K562 (cell line): ENCODE results near the gene CDC5L. TPM values are rescaled to one million over a fixed set of nuclear protein-coding genes. Genes with fewer than 3 reads are reported as not detected.

Experiments
- ATAC-seq: fragments of 200-7000 bp; cut with Tn5 transposase; 3 replicates; pipeline ENCODE4 v1.9.1; 2020; ENCODE audit warnings: moderate library complexity
- BruUV-seq: library from RNA; stranded (reverse); fragments of 400-500 nt; replicated peaks from 2 replicates; lab custom pipeline; 2021; lab: Mats Ljungman, UMichigan
- CTCF ChIA-PET: fragments of 300-600 bp; formaldehyde crosslinking; extraction: SDS; loops from one replicate; lab custom pipeline; 2021; ENCODE audit warnings: low intra/inter-chr PET ratio; lab: Yijun Ruan, JAX
- POLR2A ChIA-PET: fragments of 300-600, 350-650 bp; sonication (Branson Sonifier 250); formaldehyde crosslinking; extraction: SDS; loops from one replicate; lab custom pipeline; 2021; ENCODE audit warnings: antibody characterized with exemption, inconsistent platforms; lab: Yijun Ruan, JAX
- DNase-seq, 4 experiments: peaks; one replicate each; pipeline versions ENCODE4 v3.0.0 to v3.0.0-alpha.2; 2011 to 2018; ENCODE audit warnings: low spot score in 3 of 4, mixed read lengths in 3 of 4; ENCODE audit errors: extremely low read depth in 1 of 4
- FAIRE-seq: peaks from 2 replicates; lab custom pipeline; 2011; peaks lifted over from hg19 to GRCh38; lab: Jason Lieb, UNC
- H2AFZ ChIP-seq: 2 replicates; pipeline ENCODE4 v1.6.0; 2011; ENCODE audit warnings: low read depth, low read length, control low read depth, inconsistent platforms
- H3K27ac ChIP-seq: fragments of 200-600 bp; 3 replicates; pipeline ENCODE4 v1.8.0; 2011; ENCODE audit warnings: low read depth, mild to moderate bottlenecking, control low read depth, inconsistent platforms, low read length, moderate library complexity, mixed read lengths; ENCODE audit errors: extremely low read depth
- H3K27me3 ChIP-seq, 2 experiments: fragments of 300-600 bp in 1 of 2; 2 replicates in 1 of 2; 3 replicates in 1 of 2; pipeline versions ENCODE4 v1.6.0 to v1.8.0; 2011; ENCODE audit warnings: inconsistent platforms in 2 of 2, low read length in 2 of 2, mild to moderate bottlenecking in 1 of 2, mixed read lengths in 1 of 2, moderate library complexity in 1 of 2; ENCODE audit not compliant: control insufficient read depth in 2 of 2, insufficient read depth in 2 of 2
- H3K36me3 ChIP-seq: fragments of 300-600 bp; 3 replicates; pipeline ENCODE4 v1.8.0; 2011; ENCODE audit warnings: mild to moderate bottlenecking, low read length, inconsistent platforms; ENCODE audit not compliant: control insufficient read depth, insufficient read depth
- H3K4me1 ChIP-seq, 2 experiments: fragments of 200-600 bp in 1 of 2; replicated peaks in 1 of 2; 2 replicates in 1 of 2; 3 replicates in 1 of 2; pipeline versions ENCODE4 v1.5.1 to v1.8.0; 2011; ENCODE audit warnings: inconsistent platforms in 2 of 2, low read length in 2 of 2, mild to moderate bottlenecking in 1 of 2, mixed read lengths in 1 of 2, moderate library complexity in 1 of 2; ENCODE audit not compliant: control insufficient read depth in 2 of 2, insufficient read depth in 2 of 2
- H3K4me2 ChIP-seq: 2 replicates; pipeline ENCODE4 v1.6.1; 2011; ENCODE audit warnings: low read length, control low read depth, inconsistent platforms, mixed read lengths; ENCODE audit not compliant: insufficient read depth
- H3K4me3 ChIP-seq: fragments of 200-600 bp; sonication (generic), shearing (Covaris generic); 2 replicates; pipeline ENCODE4 v1.5.1; 2016; ENCODE audit warnings: control low read depth, inconsistent platforms
- H3K79me2 ChIP-seq: fragments of 200-600 bp; 3 replicates; pipeline ENCODE4 v1.8.0; 2011; ENCODE audit warnings: low read length, inconsistent platforms; ENCODE audit not compliant: control insufficient read depth, insufficient read depth
- H3K9ac ChIP-seq, 2 experiments: 2 replicates each; pipeline versions ENCODE4 v1.6.0 to v1.6.1; 2011; ENCODE audit warnings: low read depth in 2 of 2, low read length in 2 of 2, control low read depth in 1 of 2, inconsistent platforms in 1 of 2, mild to moderate bottlenecking in 1 of 2, mixed read lengths in 1 of 2; ENCODE audit not compliant: insufficient read depth in 1 of 2
- H3K9me1 ChIP-seq: one replicate; pipeline ENCODE4 v1.6.0; 2011; ENCODE audit warnings: inconsistent platforms, mild to moderate bottlenecking, low read length, moderate library complexity; ENCODE audit not compliant: control insufficient read depth, insufficient read depth
- H3K9me3 ChIP-seq: replicated peaks from 2 replicates; pipeline ENCODE4 v1.5.1; 2011; ENCODE audit warnings: low read depth, low read length, inconsistent platforms; ENCODE audit not compliant: control insufficient read depth, insufficient read depth
- H4K20me1 ChIP-seq: replicated peaks from 2 replicates; pipeline ENCODE4 v1.6.1; 2011; ENCODE audit warnings: low read length, inconsistent platforms, mixed read lengths; ENCODE audit not compliant: control insufficient read depth, insufficient read depth
- BHLHE40 ChIP-seq: IDR thresholded peaks from 2 replicates; pipeline ENCODE4 v1.6.1; 2011; ENCODE audit warnings: low read length, improper control_type of control experiment
- CHD1 ChIP-seq: fragments of 200-600 bp; sonication (generic); IDR thresholded peaks from one replicate; pipeline ENCODE4 v1.6.1; 2012; ENCODE audit warnings: mild to moderate bottlenecking, moderate library complexity, low read length, inconsistent platforms
- ELK1 ChIP-seq: sonication (generic); formaldehyde crosslinking; IDR thresholded peaks from 2 replicates; pipeline ENCODE4 v1.8.1; 2022; ENCODE audit warnings: missing genetic modification reagents
- ETV1 ChIP-seq: fragments of 450-650 bp; conservative IDR thresholded peaks from 2 replicates; pipeline ENCODE4 v1.6.1; 2016; ENCODE audit warnings: missing genetic modification characterization, control low read depth, low read depth, missing compliant biosample characterization
- RNF2 ChIP-seq: sonication (generic); IDR thresholded peaks from 2 replicates; pipeline ENCODE4 v1.6.1; 2016
- THRAP3 ChIP-seq: fragments of 450-650 bp; IDR thresholded peaks from 2 replicates; pipeline ENCODE4 v1.6.1; 2016; ENCODE audit warnings: mild to moderate bottlenecking, inconsistent platforms, borderline replicate concordance
- ZBTB7A ChIP-seq: IDR thresholded peaks from 2 replicates; pipeline ENCODE4 v1.6.1; 2011; ENCODE audit warnings: low read depth, mild to moderate bottlenecking, low read length, moderate library complexity, borderline replicate concordance; ENCODE audit not compliant: control insufficient read depth
- ZEB2 ChIP-seq: fragments of 450-650 bp; IDR thresholded peaks from 2 replicates; pipeline ENCODE4 v1.6.1; 2016
- WGBS: fragments of 100-300 bp; shearing (Covaris generic); methylation state at CpG from one replicate; pipeline ENCODE4 v1.1.6; 2016; ENCODE audit warnings: low coverage, mixed read lengths; ENCODE audit not compliant: insufficient coverage; ENCODE audit errors: missing lambda C conversion rate; 5-methylcytosine and 5-hydroxymethylcytosine counted together
- in situ Hi-C: fragments of 300-500 bp; cut with MboI; formaldehyde crosslinking; loops from 4 replicates; pipeline ENCODE4 v1.15.0; 2018; ENCODE audit warnings: inconsistent platforms, mixed read lengths
- intact Hi-C: fragments of 100-400 bp; cut with micrococcal nuclease; formaldehyde crosslinking; loops from 2 replicates; pipeline ENCODE4 v1.14.2; 2022
- polyA plus RNA-seq, 8 experiments: library from polyadenylated mRNA; depleted of rRNA in 4 of 8; stranded (reverse) in 5 of 8; unstranded in 3 of 8; fragments of >200 nt; fragmentation: Nextera tagmentation in 2 of 8; fragmentation: Illumina TruSeq in 1 of 8; extraction: Ambion mirVana in 2 of 8; extraction: Trizol in 1 of 8; gene quantifications; 2 replicates each; pipeline versions ENCODE4 v1.2.1 to v1.2.3, GENCODE V29; 2011 to 2014; ENCODE audit warnings: inconsistent platforms in 1 of 8, missing spikeins in 1 of 8
- total RNA-seq, 7 experiments: library from RNA; depleted of rRNA in 6 of 7; stranded (reverse); fragments of >200 nt in 6 of 7; fragmentation: Illumina TruSeq in 2 of 7; extraction: Trizol in 2 of 7; gene quantifications; 2 replicates each; pipeline versions ENCODE4 v1.2.1 to v1.2.3, GENCODE V29; 2011 to 2021; ENCODE audit warnings: low replicate concordance in 1 of 7

Gene CDC5L
- total and polyA plus RNA-seq, 9 of the 15 experiments (the other 6 are each of a cell fraction or from before 2014, with no cell fraction given) = 22.3 to 44.2 (median 30.8) TPM

- 0 out of 2 replicates have a peak, but pooled peaks have one; percentile 13 for TF ChIP-seq ZBTB7A
- no peak for TF ChIP-seq RNF2
- TF ChIP-seq ETV1 = peak; percentile 52
These were observed 88.4 kb downstream of the CDC5L start (continued) for GRCh38 chr6:44475779-44476434.

- H3K79me2 ChIP-seq = no peaks in the 10 kb centered on the region
- no peak overlapping the region for H3K4me3 ChIP-seq
- DNase-seq = no peak
- intact Hi-C loops = loop anchor here (5.0 to 10.0 kb wide), 5 partner anchors 88 to 1445 kb away; no protein-coding TSS in a partner anchor
- BruUV-seq = no TSS peak
- H3K9me3 ChIP-seq = no peaks in the 10 kb centered on the region
- no peak; the same call in 2 of the 3 replicates for ATAC-seq
- CTCF ChIA-PET = no interaction called here
- no peak for FAIRE-seq
- peaks cover 27 to 41% of the 10 kb centered on the region in 2 experiments for H3K4me1 ChIP-seq
- H3K36me3 ChIP-seq = no peaks in the 10 kb centered on the region
- H2AFZ ChIP-seq = peak overlapping the region; percentile 11; the same call in 1 of the 2 replicates
- H3K9ac ChIP-seq = peak overlapping the region in 1 of 2 experiments; percentile 77; a peak in 2 of 4 replicates
- in situ Hi-C loops = loop anchor here (10.0 kb wide), 2 partner anchors 168 to 1438 kb away; no protein-coding TSS in a partner anchor
- peaks cover 29 to 44% of the 10 kb centered on the region in 2 experiments; a peak in 4 of 5 replicates for H3K27me3 ChIP-seq
- POLR2A ChIA-PET = interaction anchor here (1.2 to 1.3 kb wide), 2 partner anchors 11 to 14 kb away, joined by 4 to 10 read pairs; no protein-coding TSS in a partner anchor
- no peak for TF ChIP-seq CHD1
- no peak for TF ChIP-seq THRAP3
- no peak for TF ChIP-seq ZEB2
- TF ChIP-seq BHLHE40 = peak; percentile 71
- no peak for TF ChIP-seq ELK1 (CRISPR knock-in tag)
- WGBS = 26% methylated on average over 10 of the region's 10 CpGs
- H3K4me2 ChIP-seq = peak overlapping the region; percentile 47; the same call in 1 of the 2 replicates
- no peaks in the 10 kb centered on the region for H3K9me1 ChIP-seq
- no peaks in the 10 kb centered on the region for H4K20me1 ChIP-seq
- no peak overlapping the region for H3K27ac ChIP-seq
These were observed 89.3 kb downstream of the CDC5L start for GRCh38 chr6:44476849-44477248.
